Peyer's patch (tissue), 4 donors: ENCODE results near the gene SLC35D2.

ENCODE experiments used
- POLR2A ChIP-seq, 2 donors: fragments of 450-650 bp; IDR thresholded peaks; one replicate each; pipeline ENCODE4 v1.5.1; 2017; ENCODE audit warnings: antibody characterized with exemption in 2 of 2, mild to moderate bottlenecking in 2 of 2, moderate library complexity in 2 of 2
- TF ChIP-seq, protein P1 (sequence below), 6 experiments: fragments of 450-650 bp in 4 of 6; fragments of 200-600 bp in 2 of 6; sonication (generic) in 1 of 6; IDR thresholded peaks; one replicate each; pipeline ENCODE4 v1.5.1; 2017 to 2019; ENCODE audit warnings: antibody characterized with exemption in 6 of 6, mild to moderate bottlenecking in 3 of 6, moderate library complexity in 1 of 6

DNA sequence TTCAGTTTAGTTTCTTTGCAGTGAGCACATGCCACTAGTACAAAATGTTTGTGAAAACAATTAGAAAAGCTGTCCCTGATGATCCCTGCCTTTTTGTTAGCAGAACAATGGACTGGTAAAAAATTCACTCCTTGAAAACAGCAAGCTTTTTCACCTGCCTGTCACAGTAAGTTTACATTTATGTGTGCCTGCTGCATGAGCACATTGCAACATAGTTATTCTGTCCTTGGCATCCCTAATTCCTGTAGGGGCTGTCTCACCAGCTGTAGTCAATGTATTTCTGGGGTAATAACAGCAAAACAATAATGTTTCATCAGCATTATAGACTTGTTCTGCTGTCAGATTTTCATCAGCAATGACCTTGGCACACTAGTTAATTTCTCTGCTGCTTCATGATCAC, 46.2 kb upstream of the SLC35D2 start:
- TF ChIP-seq, protein P1, sequence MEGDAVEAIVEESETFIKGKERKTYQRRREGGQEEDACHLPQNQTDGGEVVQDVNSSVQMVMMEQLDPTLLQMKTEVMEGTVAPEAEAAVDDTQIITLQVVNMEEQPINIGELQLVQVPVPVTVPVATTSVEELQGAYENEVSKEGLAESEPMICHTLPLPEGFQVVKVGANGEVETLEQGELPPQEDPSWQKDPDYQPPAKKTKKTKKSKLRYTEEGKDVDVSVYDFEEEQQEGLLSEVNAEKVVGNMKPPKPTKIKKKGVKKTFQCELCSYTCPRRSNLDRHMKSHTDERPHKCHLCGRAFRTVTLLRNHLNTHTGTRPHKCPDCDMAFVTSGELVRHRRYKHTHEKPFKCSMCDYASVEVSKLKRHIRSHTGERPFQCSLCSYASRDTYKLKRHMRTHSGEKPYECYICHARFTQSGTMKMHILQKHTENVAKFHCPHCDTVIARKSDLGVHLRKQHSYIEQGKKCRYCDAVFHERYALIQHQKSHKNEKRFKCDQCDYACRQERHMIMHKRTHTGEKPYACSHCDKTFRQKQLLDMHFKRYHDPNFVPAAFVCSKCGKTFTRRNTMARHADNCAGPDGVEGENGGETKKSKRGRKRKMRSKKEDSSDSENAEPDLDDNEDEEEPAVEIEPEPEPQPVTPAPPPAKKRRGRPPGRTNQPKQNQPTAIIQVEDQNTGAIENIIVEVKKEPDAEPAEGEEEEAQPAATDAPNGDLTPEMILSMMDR (IDR thresholded peaks at IDR 0.05) = no peak
- TF ChIP-seq POLR2A (IDR thresholded peaks at IDR 0.05) = no peak
